SU-DHL-6 (cell line): ENCODE results near the gene ARHGAP20.

Experiments used
- H2AFZ ChIP-seq: fragments of 200-600 bp; sonication (generic); 2 replicates; pipeline ENCODE4 v1.6.1; 2014; ENCODE audit warnings: low read depth, mild to moderate bottlenecking, moderate library complexity, mixed read lengths, antibody characterized with exemption, low read length; ENCODE audit not compliant: severe bottlenecking
- H3F3A ChIP-seq: fragments of 200-600 bp; shearing (Covaris generic); 2 replicates; pipeline ENCODE4 v1.6.0; 2016; ENCODE audit warnings: antibody characterized with exemption, mild to moderate bottlenecking; ENCODE audit not compliant: insufficient read depth
- H3K27ac ChIP-seq: fragments of 200-600 bp; sonication (generic); 2 replicates; pipeline ENCODE4 v1.5.1; 2016; ENCODE audit warnings: low read depth, mild to moderate bottlenecking, low read length, moderate library complexity, mixed read lengths
- H3K27me3 ChIP-seq: fragments of 200-600 bp; sonication (generic), shearing (Covaris generic); 2 replicates; pipeline ENCODE4 v1.6.0; 2014; ENCODE audit warnings: mild to moderate bottlenecking, low read length
- H3K36me3 ChIP-seq: fragments of 200-600 bp; sonication (generic); 2 replicates; pipeline ENCODE4 v1.6.1; 2014; ENCODE audit warnings: mild to moderate bottlenecking, low read length, mixed read lengths
- H3K4me2 ChIP-seq: fragments of 300-600, 200-600 bp; shearing (Covaris generic), sonication (generic); 2 replicates; pipeline ENCODE4 v1.6.0; 2014; ENCODE audit warnings: low read length, low read depth, mild to moderate bottlenecking; ENCODE audit not compliant: poor library complexity, severe bottlenecking
- H3K4me3 ChIP-seq: fragments of 200-600 bp; sonication (generic); 2 replicates; pipeline ENCODE4 v1.5.1; 2014; ENCODE audit warnings: antibody characterized with exemption, low read length, mild to moderate bottlenecking, mixed read lengths; ENCODE audit not compliant: insufficient read depth, poor library complexity, severe bottlenecking
- H3K79me2 ChIP-seq: fragments of 200-600 bp; sonication (generic); 2 replicates; pipeline ENCODE4 v1.6.1; 2014; ENCODE audit warnings: mild to moderate bottlenecking, low read length, moderate library complexity; ENCODE audit not compliant: insufficient read depth
- H3K9ac ChIP-seq: fragments of 200-600 bp; sonication (generic); 2 replicates; pipeline ENCODE4 v1.7.0; 2014; ENCODE audit warnings: mild to moderate bottlenecking, low read length
- H3K9me2 ChIP-seq: fragments of 200-600 bp; sonication (generic); replicated peaks from 2 replicates; pipeline ENCODE4 v1.6.1; 2014; ENCODE audit warnings: low read length; ENCODE audit not compliant: insufficient read depth
- H3K9me3 ChIP-seq: fragments of 200-600 bp; sonication (generic); 2 replicates; pipeline ENCODE4 v1.6.1; 2014; ENCODE audit warnings: low read length, mixed read lengths; ENCODE audit not compliant: insufficient read depth
- H4K20me1 ChIP-seq: fragments of 200-600 bp; sonication (generic); 2 replicates; pipeline ENCODE4 v1.6.1; 2014; ENCODE audit warnings: low read depth, mild to moderate bottlenecking, antibody characterized with exemption, low read length, moderate library complexity, mixed read lengths
- CTCF ChIP-seq: fragments of 200-600 bp; sonication (generic); IDR thresholded peaks from one replicate; pipeline ENCODE4 v1.5.1; 2017; ENCODE audit warnings: antibody characterized with exemption, mild to moderate bottlenecking, low read length, moderate library complexity; ENCODE audit not compliant: insufficient read depth, poor library complexity, severe bottlenecking
- EZH2phosphoT487 ChIP-seq: fragments of 200-600 bp; sonication (generic), shearing (Covaris generic); conservative IDR thresholded peaks from 2 replicates; pipeline ENCODE4 v1.6.1; 2018; ENCODE audit warnings: mild to moderate bottlenecking, antibody characterized with exemption, low read length, moderate library complexity, mixed read lengths

Gene ARHGAP20

GRCh38 chr11:110580571-110580970, 131.7 kb downstream of the ARHGAP20 start:
- Histone ChIP-seq H3K27ac (no peak overlapping the region), H3K9ac (no peak overlapping the region), H3K27me3 (no peaks in the 10 kb centered on the region), H3K79me2 (no peaks in the 10 kb centered on the region), H3K4me2 (no peak overlapping the region), H3K36me3 (no peaks in the 10 kb centered on the region), H3F3A (no peaks in the 10 kb centered on the region), H3K9me3 (no peaks in the 10 kb centered on the region), H3K9me2 (no peaks in the 10 kb centered on the region), H2AFZ (no peak overlapping the region), H4K20me1 (no peaks in the 10 kb centered on the region), H3K4me3 (no peak overlapping the region)
- no peak for TF ChIP-seq CTCF
- TF ChIP-seq EZH2phosphoT487 = no peak

- Histone ChIP-seq H3K27me3 (no peaks in the 10 kb centered on the region), H3K27ac (no peak overlapping the region), H3K9me3 (no peaks in the 10 kb centered on the region), H2AFZ (no peak overlapping the region), H3K9me2 (no peaks in the 10 kb centered on the region), H4K20me1 (no peaks in the 10 kb centered on the region), H3K4me2 (no peak overlapping the region), H3K36me3 (no peaks in the 10 kb centered on the region), H3F3A (no peaks in the 10 kb centered on the region), H3K4me3 (no peak overlapping the region), H3K9ac (no peak overlapping the region), H3K79me2 (no peaks in the 10 kb centered on the region)
- TF ChIP-seq EZH2phosphoT487 = no peak
- TF ChIP-seq CTCF = no peak
Observed at GRCh38 chr11:110573411-110573810, 138.8 kb downstream of the ARHGAP20 start.

GRCh38 chr11:110571081-110571720, 141.0 kb downstream of the ARHGAP20 start:
- Histone ChIP-seq H4K20me1 (no peaks in the 10 kb centered on the region), H3K27ac (no peak overlapping the region), H3K27me3 (no peaks in the 10 kb centered on the region; the same call in 1 of the 2 replicates), H3K4me3 (no peak overlapping the region), H3K4me2 (no peak overlapping the region), H3F3A (no peaks in the 10 kb centered on the region), H3K9me3 (no peaks in the 10 kb centered on the region), H3K79me2 (no peaks in the 10 kb centered on the region), H3K9ac (no peak overlapping the region), H3K36me3 (no peaks in the 10 kb centered on the region), H3K9me2 (no peaks in the 10 kb centered on the region), H2AFZ (no peak overlapping the region)
- no peak for TF ChIP-seq EZH2phosphoT487
- TF ChIP-seq CTCF = no peak
